GM21381 (cell line): ENCODE data around the gene WFS1.

ENCODE experiments used
- ATAC-seq: cut with Tn5 transposase; IDR thresholded peaks from one replicate; pipeline ENCODE4 v1.9.1; 2021; ENCODE audit warnings: mild to moderate bottlenecking, moderate library complexity; ENCODE audit not compliant: unreplicated experiment

The WFS1 gene

DNA sequence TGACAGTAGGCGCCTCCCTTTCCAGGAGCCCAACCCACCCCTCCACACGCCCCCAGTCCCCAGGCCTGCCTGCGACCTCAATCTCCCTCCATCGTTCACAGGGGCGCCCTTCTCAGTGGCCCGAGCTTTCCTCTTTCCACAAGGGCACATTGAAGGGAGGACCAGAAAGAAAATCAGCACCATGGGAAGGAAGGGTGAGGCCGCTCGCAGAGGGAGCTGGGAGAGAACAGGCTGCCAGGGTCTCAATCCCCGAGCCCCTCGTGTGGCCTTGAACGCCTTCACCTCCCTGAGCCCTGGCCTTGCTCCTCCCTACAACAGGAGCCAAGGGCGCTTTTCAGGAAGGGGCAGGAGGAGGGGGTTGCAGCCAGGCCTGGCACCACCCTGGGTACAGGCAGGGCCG is 66.5 kb downstream of the WFS1 start:
- ATAC-seq: no peak

DNA sequence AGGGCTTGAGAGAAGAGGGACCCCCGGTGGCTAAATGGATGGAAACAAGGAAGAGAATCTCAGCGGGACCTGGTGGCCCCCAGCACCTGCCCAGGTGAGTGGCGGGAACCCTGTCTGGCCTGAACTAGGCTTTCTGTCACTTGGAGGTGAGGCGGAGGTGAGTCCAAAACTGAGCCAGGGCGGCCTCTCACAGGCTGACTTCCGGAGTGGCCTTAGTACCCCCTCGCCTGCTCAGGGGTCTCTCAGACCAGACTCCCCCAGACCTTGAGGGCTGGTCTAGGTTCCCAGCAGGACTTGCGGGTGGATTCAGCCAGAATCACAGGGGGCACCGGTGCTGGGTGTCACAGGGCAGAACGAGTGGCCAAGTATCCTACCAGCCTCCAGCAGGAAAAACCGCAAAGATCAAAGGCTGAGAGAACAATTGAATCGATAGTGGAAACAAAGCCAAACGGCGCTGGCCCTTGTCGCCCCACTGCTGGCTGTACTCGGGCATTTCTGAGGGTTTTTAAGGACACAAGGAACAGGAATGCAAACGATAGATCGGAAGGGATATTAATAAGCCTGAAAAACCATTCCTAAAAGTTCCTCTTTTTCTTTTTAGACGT is 67.8 kb downstream of the WFS1 start:
- no peak for ATAC-seq

DNA sequence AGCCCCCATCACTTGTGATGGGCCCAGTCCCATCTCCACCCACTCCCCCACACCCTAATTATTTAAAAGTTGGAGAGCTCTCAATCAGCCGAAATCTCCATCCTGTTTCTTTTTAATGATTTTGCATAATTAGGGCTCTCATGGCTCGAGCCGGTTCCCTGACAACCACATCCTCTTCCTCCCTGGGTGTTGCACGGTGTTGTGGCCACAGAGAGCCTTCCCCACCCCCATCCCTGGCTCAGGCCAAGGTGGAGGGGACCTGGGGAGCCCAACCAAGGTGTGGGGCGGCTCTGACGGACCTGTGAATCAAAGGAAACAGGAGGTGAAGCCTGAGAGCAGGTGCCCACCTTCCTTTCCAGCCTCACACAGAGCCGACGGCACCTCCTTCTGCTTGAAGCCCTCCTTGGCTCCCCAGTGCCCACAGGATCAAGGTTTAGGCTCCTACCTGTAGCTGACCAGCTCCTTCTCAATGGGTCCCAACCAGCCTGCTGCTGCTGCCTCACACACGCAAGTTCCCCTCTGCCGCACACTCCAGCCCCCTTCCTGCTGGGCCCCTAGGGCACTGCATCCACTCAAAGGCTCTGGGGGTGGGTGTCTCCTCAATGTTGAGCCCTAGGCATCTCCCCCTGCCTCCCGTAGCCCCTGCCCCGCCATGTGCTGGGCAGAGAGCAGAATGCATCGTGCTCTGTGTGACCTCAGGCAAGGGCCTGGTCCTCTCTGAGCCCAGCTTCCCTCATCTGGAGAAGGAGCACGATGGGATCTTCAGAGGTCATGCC is 68.7 kb downstream of the WFS1 start:
- no peak for ATAC-seq

DNA sequence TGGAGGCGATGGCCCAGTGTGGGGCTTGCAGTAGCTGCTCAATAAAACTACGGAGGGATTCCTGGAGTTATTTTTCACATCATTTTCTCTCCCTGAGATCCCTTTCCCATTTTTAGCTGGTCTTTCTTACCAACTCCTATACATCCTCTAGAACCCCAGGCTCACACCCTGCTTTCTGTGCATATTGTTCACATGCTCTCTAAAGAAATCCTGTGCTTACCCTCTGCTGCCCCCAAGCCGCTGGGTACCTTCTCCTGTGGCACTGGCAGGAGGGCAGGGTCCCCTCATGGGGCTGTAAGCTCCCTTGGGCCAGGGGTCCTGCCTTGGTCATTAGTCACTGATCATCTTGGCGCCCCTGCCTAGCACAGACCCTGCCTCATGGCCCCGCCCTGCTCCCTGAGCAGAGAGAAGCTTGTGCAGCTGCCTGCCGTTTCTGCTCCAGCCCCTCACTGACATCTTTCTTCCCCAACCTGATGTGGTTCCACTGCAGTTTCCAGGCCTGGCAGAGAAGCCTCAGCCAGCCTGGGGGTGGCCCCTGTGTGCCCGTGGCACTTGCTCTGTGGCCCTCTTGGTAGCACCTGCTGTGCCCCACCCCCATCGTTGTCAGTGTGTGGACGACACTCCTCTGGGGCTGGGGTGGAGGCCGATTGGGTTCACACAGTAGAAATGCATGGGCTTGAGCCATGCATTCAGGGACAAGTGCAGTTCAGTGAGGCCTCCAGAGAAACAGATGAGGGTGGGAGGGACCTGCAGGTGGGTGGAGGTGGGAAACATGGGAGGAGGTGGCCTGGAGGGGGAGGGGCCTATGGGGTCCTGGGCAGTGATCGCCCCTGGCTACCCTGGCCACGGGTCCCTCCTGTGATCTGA is 69.5 kb downstream of the WFS1 start:
- ATAC-seq: no peak

DNA sequence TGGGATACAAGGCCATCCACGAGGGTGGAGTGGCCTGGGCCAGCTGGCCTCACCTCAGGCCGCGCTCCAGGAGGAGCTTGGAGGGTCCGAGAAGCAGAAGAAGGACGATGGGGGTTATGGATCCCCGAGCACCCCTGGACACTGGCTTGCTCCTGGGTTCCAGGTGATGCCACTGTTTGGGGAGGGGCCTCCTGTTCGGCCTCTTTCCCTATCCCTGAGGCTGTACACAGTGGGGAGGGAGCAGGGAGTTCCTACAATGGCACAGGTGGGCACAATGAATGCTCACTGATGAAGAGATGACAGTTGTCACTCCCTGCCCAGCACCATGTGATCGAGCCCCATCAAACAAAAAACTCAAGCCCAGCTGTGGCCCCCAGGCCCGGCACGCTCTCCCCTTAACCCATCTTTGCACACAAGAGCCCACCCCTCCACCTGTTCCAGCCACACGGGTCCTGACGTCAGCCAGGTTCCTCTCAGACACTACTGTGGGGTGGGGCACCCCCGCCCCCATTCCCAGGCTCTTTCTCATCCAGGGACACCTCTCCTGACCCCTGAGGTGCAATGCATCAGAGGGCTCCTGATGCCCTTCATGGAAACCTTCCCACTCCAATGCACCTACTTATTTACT is 70.3 kb downstream of the WFS1 start:
- no peak for ATAC-seq

DNA sequence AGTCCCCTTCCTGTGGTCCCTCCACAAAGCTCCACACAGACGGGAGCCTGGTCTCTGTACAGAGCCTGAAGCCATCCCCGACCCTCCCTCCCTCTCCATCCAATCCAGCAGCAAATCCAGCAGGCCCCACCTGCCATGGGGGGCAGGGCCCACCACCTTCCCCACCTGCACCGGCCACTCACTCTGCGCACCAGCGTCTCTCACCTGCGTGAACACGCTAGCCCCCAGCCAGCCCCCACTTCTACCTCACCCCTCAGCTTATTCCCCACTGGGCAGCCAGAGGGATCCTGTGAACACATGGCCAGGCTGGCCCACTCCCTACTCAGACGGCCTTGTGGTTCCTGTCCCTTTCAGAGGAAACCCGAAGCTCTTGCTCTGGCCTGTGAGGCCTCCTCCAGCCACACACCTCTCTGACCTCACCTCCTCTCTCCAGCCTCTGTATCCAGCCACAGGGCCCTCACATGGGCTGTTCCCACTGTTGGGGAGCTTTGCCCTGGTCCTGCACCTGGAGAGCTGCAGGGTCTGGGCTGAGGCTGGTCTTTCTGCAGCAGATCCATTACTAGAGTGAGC is 70.9 kb downstream of the WFS1 start:
- no peak for ATAC-seq

DNA sequence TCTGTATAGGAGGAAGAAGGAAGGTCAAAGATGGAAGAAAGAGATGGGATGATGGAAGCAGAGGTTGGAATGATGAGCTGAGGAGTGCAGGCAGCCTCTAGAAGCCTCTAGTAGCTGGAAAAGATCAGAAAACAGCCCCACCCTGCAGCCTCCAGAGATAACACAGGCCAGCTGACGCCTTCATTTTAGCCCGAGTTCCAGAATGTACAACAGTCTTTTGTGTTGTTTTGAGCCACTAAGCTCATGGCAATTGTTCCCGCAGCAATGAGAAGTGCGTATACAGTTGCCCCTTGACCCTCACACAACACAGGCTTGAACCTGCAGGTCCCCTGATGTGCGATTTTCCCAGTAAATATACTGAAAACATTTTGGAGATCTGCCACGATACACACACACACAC is 72.0 kb downstream of the WFS1 start:
- ATAC-seq: no peak

DNA sequence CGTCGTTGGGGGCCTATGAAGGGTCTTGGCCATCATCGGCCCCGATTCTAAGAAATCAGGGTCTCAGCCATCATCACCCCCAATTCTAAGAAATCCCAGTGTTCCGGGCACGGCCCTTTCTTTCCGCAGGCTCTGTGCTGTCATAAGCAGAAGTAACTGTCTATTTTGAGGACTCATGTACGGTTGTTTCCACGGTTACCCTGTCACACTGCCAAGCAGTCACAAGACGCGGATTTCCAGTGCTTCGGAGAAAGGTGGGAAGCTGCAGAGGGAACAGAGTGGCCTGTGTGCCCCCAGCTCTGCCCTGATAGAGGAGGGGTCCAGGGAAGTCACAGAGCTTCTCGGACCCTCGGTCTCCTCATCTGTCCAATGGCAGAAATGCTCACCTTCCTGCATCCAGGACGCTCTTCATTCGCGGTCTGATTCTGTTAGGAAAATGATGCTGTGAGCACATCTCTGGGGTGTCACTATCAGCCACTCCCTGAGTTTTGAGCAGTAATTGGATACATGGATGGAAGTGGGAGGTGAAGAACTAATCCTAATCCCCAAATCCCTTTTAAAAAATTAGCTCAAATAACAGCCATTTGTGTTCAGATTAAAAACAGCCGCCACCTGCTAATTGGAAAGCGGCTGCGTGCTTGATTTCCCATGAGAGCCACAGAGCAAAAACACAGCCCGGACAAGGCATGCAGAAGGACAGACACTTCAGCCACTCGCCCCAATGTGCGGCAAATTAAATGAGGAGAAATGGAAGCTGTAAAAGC is 73.1 kb downstream of the WFS1 start:
- ATAC-seq: no peak

DNA sequence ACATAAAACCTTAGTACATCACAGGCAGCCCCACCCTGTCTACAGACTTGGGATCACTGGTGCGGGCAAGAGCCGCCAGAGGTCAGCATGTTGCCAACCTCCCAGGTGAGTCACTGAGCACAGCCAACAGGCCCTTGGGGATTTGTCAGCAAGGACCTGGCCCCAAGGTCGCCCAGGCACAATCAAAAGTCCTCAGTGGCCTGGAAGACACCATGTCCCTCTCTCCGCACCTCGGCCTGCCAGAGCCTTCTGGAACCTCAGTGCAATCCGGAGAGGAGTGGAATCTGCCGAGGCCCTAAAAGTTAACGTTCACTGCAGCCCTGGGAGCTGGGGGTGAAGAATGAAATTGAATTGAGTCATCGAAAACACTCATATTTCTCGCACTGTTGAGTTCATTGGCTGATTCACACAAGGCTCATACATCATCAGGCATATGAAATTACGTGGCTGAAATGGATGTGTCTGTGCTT is 74.3 kb downstream of the WFS1 start:
- no peak for ATAC-seq

DNA sequence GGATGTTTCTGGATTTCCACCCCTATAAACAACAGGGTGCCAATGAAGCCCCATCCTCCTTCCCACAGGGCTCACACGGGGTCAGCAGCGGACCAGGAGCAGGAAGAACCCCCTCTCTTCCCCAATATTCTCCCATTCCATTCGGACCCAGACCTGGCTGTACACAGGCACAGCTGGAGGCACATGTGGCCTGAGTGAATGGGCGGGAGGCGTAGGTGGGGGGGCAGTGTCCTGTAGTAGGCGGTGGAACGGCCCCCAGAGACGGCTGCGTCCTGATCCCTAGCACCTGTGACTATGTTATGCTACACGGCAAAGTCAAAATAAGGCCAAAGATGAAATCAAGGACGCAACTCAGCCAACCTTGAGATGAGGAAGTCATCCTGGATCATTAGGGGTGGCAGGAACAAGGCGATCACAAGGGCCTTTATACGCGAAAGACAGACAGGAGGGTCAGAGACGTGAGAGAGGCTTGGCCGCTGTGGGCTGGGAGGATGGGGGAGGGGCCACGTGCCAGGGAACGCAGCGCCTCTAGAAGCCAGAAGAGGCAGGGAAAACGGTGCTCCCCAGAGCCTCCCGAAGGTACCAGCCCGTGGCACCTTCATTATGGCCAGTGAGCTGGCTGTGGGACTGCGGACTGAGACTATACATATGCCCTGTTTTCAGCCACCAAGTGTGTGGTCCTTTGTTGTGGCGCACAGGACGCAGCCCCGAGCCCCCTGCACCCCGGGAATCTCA is 75.6 kb downstream of the WFS1 start:
- no peak for ATAC-seq

DNA sequence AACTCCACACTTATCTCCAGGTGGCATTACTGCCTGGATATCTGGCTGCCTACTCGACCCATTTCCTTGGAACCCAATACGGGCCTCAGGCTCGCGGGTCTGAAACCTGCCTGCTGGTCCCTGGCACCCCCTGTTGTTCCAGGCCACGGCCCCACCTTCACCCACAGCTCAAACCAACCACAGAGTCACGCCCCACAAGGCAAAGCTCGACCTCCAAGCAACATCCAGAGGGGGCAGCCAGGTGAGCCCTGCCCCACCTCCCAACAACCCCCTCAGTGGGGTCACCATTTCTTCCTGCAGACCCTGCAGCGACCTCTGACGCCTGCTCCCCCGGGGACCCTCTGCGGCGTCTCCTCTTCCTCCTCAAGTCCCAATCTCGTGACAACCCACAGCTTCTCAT is 76.2 kb downstream of the WFS1 start:
- ATAC-seq: no peak

DNA sequence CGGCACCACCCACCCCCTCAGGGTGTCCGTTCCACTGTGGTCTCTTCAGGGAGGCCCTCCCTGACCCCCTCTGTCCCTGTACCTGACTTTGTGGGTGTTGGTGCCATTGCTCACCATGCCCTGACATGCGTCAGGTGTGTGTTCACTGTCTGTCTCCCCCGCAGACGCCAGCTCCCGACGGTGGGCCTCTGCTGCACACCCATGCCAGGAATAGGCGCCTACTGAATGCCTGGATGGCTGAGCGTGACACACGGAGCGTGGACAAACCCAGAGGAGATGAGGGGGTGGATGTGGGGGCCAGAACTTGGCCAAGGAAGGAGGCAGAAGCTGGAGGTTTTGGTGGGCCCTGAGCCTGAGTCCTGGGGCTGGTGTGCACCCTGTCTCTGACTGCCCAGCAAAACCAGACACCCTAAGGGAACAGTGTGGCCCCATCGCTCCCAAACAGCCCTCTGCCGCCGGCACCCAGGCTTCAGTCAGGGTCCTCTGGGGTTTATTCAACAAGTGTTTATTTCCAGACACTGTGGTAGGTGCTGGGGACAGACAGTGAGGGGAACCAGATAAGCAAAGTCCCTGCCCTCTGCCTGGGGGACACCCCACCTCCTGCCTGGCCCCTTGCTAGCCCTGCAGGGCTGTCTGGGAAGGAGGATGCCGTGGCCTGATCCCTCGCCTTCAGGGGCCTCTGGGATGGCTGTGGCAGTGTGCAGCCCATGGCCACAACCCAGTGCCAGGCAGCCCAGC is 76.9 kb downstream of the WFS1 start:
- no peak for ATAC-seq

DNA sequence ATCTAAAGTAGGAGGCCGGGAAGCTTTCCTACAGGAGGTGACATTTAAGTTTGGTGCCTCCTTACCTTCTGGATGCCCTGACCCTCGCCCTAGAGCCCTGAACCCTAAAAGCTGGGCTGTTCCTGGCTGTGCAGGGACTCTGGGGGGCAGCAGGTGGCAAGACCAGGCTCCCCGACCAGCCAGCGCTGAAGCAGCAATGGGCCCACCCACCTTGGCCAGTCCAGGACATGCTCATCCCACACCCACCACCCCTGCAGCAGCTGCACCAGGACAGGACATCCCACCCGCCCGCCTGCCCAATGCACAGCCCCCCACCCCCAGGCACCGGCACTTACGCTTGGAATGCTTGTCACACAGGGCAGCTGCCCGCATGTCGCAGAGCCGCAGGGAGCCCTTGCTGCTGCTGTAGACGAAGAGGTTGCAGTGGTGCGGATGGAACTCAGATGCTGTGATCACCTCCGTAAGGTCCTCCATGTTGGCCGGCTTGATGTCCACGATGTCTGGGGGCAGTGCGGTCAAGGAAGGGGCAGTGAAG is 77.9 kb downstream of the WFS1 start:
- ATAC-seq: no peak

DNA sequence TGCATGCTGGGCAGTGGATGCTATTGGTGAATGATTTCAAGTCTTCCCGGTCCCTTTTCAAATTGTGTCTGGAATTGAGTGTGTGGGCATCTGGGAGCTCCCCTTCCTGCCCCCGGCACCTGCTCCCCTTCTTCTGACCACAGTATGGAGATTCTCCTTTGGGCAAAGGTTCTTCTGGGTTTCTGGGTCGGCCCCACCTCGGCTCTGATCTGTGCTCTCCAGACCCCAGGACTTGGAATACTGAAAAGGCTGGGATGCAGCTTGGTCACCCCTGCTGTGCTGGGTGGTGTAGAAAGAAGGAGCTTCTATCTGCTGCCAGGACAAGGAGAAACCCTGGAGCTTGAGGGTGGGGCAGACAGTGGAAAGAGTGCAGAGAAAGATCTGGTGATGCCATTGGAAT is 78.8 kb downstream of the WFS1 start:
- no peak for ATAC-seq

DNA sequence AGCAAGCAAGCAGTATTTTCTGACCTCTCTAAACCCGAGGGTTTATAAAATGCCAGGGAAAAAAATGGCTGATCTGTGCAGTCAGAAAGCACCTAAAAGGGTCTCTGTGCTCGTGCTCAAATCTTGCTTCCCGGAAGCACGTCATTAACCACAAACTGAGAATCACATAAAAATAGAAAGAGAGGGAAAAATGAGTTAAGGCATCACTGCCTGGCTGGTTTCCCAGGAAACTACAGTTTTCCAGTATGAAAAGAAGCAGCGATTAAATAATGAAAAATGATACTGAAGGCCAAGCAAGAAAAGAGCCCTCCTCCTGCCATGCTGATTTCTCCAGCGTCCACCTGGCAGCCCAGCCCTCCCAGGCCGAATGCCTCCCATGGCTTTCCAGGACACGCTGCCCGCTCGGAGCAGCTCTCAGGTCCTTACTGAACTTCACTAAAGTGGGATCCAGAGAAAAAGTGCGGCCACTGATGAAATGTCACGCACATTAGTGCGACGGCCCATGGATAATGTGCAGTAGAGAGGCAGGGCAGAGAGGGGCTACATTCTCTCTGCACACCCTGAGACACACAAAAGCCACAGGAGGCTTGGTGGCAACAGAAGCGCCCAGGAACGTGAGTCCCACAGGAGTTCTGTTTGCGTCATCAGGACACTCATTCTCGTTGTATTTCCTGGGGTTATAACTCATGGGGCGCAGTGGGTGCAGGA is 80.4 kb downstream of the WFS1 start:
- ATAC-seq: no peak

DNA sequence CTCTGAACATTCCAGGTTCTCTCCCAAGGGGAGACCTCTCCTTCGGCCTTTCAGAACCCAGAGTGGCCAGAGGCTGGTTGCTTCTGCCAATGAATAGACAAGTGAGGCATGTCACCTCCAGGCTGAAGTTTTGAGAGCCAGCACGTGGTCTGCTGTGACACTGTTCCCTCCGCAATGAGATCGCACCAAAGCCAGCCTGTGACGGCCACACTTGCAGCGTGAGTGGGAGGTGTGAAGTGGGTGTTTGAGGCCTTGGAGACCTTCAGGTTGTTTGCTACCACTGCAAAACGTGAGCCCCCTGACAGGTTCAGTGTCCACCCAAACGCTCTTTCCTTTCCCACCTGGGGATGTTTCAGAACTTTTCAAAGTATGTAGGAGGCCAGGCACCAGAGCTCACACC is 81.0 kb downstream of the WFS1 start:
- no peak for ATAC-seq

DNA sequence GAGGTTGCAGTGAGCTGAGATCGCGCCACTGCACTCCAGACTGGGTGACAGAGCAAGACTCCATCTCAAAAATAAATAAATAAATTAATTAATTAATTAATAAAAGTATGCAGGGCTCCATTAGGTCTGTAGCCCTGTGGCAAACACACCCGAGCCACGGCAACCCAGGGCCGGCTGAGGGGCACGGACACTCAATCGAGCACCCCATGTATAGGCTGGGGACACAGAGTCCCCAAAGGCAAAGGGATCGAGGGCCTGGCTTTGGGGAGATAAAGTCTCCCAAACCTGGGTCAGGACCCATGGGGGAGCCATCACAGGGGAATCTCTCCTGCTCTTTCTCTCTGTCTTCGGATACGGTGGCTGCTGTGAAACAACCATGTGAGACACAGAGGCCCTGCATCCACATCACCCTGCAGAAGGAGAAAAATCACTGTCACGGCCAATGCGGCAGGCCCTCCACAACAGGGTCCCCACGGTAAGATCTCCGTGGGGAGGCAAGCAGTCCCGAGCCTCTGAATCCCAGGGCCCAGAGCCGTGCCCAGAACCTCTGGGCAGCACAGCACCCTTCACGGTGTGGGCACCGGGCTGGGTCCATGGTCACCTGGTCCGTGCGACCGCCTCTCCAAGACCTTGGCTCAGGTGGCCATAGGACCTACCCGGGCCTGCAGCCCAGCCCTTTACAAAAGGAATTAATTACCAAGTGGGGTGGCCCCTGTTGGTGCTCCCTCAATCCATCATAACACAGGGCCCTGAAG is 81.8 kb downstream of the WFS1 start:
- ATAC-seq: no peak
